Upper lobe of right lung (tissue), 1 donor: ENCODE data around the gene PLEKHO1. TPM values are rescaled to one million over a fixed set of nuclear protein-coding genes. Genes with fewer than 3 reads are reported as not detected.
"Not testable (repeated sequence)": the region's sequence is repeated elsewhere in the genome, so short reads cannot be mapped to it uniquely, and the experiment has no call there.

Experiments used
- ATAC-seq: fragments of 200-7000 bp; cut with Tn5 transposase; one replicate; pipeline ENCODE4 v1.9.1; 2020; ENCODE audit warnings: mild to moderate bottlenecking, moderate library complexity
- DNase-seq: peaks from one replicate; pipeline ENCODE4 v3.0.0-alpha.2; 2020
- H3K27ac ChIP-seq: fragments of 200-600 bp; one replicate; pipeline ENCODE4 v1.8.0; 2022
- H3K27me3 ChIP-seq: fragments of 200-600 bp; one replicate; pipeline ENCODE4 v1.8.0; 2022; ENCODE audit warnings: mild to moderate bottlenecking
- H3K36me3 ChIP-seq: fragments of 200-600 bp; one replicate; pipeline ENCODE4 v1.8.0; 2022
- H3K4me1 ChIP-seq: fragments of 200-600 bp; one replicate; pipeline ENCODE4 v1.8.0; 2022
- H3K4me3 ChIP-seq: fragments of 200-600 bp; one replicate; pipeline ENCODE4 v1.8.0; 2022; ENCODE audit warnings: mild to moderate bottlenecking
- H3K9me3 ChIP-seq: fragments of 200-600 bp; one replicate; pipeline ENCODE4 v1.8.0; 2022
- intact Hi-C: fragments of 100-400 bp; cut with DNase I; formaldehyde crosslinking; loops from one replicate; pipeline ENCODE4 v1.11.0; 2022
- total RNA-seq: library from RNA; stranded (reverse); fragmentation: NEBNext Ultra II Directional; extraction: Animal tissue kit (Norgen Biotek cat#: 25700); gene quantifications from one replicate; pipeline ENCODE4 v1.2.1, GENCODE V29; 2021
- TF ChIP-seq, protein P1 (sequence below): fragments of 200-600 bp; IDR thresholded peaks from one replicate; pipeline ENCODE4 v1.8.0; 2022; ENCODE audit warnings: antibody characterized with exemption
- donor health status: DM: no; HTN: yes; CAD: no; lungs with severe emphysema.

Gene PLEKHO1
- total RNA-seq, 1 donor from 2014 or later = 44.5 TPM

DNA sequence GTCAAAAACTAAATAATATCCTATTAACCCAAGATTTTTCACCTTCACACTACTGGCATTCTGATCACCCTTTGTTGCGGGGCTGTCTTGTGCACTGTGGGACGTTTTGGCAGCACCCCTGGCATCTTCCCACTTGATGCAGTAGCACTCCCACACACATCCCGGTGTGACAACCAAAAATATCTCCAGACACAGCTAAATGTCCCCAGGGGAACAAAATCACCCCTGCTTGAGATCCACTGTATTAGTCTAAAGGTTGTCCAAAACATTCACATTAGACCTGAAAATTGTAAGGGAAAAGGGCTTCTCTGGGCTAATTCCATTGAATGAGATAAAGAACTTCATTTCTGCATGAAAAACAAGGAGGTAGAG is 37.8 kb downstream of the PLEKHO1 start:
- H3K4me3 ChIP-seq = no peak overlapping the region
- DNase-seq (no peak), ATAC-seq (peak; percentile 12)
- no peaks in the 10 kb centered on the region for H3K27me3 ChIP-seq
- H3K9me3 ChIP-seq = no peaks in the 10 kb centered on the region
- peaks cover 9% of the 10 kb centered on the region for H3K4me1 ChIP-seq
- intact Hi-C loops = no loop called here
- no peaks in the 10 kb centered on the region for H3K36me3 ChIP-seq
- peak overlapping the region; percentile 45 for H3K27ac ChIP-seq
- TF ChIP-seq, protein P1, sequence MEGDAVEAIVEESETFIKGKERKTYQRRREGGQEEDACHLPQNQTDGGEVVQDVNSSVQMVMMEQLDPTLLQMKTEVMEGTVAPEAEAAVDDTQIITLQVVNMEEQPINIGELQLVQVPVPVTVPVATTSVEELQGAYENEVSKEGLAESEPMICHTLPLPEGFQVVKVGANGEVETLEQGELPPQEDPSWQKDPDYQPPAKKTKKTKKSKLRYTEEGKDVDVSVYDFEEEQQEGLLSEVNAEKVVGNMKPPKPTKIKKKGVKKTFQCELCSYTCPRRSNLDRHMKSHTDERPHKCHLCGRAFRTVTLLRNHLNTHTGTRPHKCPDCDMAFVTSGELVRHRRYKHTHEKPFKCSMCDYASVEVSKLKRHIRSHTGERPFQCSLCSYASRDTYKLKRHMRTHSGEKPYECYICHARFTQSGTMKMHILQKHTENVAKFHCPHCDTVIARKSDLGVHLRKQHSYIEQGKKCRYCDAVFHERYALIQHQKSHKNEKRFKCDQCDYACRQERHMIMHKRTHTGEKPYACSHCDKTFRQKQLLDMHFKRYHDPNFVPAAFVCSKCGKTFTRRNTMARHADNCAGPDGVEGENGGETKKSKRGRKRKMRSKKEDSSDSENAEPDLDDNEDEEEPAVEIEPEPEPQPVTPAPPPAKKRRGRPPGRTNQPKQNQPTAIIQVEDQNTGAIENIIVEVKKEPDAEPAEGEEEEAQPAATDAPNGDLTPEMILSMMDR = no peak

DNA sequence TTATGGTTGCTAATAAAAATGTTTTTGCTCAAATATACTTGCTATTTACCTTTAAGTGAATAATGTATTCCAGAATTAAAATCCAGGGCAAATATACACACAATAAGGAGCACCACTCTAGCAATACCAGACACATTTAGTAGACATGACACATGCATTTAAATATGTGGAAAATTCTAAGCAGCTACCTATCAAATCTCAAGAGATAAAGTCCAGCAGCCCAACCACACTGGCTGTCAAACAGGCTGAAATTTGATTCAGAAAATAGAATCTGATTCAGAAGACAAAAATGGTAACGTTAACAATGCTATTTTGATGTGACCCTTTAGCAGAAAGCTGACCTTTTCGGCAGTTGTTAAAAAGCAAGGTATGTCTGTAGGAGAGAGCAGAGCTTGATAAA is 42.3 kb downstream of the PLEKHO1 start:
- H3K27me3 ChIP-seq = no peaks in the 10 kb centered on the region
- H3K4me3 ChIP-seq = no peak overlapping the region
- no peaks in the 10 kb centered on the region for H3K9me3 ChIP-seq
- DNase-seq (no peak), ATAC-seq (peak; percentile 75)
- H3K27ac ChIP-seq = no peak overlapping the region
- TF ChIP-seq, protein P1 = no peak
- intact Hi-C loops = no loop called here
- H3K4me1 ChIP-seq = peaks cover 8% of the 10 kb centered on the region
- H3K36me3 ChIP-seq = no peaks in the 10 kb centered on the region

DNA sequence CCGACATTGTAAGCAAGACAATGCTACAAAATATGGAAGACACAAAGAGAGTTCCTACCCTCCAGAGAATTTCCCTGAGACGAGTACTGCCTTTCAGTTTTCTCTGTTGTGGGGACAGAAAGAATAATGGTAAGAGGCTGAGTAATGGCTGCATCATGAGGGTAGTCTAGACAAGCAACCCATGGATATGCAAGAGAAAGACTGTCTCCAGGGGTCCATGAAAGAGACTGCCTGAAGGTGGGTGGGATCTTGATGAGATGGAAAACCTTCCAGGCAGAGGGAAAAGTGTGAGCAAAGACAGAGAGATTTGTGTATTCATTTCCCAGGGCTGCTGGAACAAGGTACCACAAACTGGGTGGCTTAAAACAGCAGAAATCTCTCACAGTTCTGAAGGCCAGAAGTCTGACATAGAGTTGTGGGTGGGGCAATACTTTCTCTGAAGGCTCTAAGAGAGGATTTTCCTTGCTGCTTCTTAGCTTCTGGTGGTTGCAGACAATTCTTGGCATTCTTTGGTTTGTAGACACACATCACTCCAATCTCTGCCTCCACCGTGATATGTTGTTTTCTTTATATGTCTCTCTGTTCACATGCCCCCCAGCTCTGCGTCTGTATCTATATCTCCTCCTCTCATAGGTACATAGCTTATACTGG is 44.8 kb downstream of the PLEKHO1 start:
- H3K4me1 ChIP-seq = no peaks in the 10 kb centered on the region
- no peaks in the 10 kb centered on the region for H3K36me3 ChIP-seq
- H3K27me3 ChIP-seq = no peaks in the 10 kb centered on the region
- intact Hi-C loops = no loop called here
- no peak overlapping the region for H3K4me3 ChIP-seq
- DNase-seq = no peak
- no peak overlapping the region for H3K27ac ChIP-seq
- no peaks in the 10 kb centered on the region for H3K9me3 ChIP-seq
- TF ChIP-seq, protein P1 = no peak
- ATAC-seq = no peak

DNA sequence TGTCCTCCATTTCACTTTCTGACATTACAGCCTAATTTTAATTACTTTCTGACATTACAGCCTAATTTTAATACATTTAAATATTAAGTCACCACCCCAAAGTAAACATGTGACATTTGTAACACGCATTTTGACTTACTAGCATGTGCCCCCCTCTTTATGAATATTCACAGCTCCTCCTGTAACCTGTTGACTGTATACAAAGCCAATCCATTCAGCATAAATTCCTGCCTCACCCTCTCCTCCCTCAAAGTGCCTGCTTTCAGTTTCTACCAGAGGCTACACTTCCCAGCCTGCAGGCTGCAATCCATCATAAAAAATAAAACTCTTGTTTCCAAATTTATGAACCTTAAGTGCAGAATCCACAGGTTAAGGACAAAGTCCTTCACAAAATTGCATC is 46.7 kb downstream of the PLEKHO1 start:
- H3K27ac ChIP-seq = no peak overlapping the region
- H3K4me3 ChIP-seq = no peak overlapping the region
- TF ChIP-seq, protein P1 = no peak
- H3K9me3 ChIP-seq = no peaks in the 10 kb centered on the region
- intact Hi-C loops = no loop called here
- no peaks in the 10 kb centered on the region for H3K27me3 ChIP-seq
- no peak for DNase-seq
- H3K4me1 ChIP-seq = no peaks in the 10 kb centered on the region
- ATAC-seq = no peak
- H3K36me3 ChIP-seq = no peaks in the 10 kb centered on the region

DNA sequence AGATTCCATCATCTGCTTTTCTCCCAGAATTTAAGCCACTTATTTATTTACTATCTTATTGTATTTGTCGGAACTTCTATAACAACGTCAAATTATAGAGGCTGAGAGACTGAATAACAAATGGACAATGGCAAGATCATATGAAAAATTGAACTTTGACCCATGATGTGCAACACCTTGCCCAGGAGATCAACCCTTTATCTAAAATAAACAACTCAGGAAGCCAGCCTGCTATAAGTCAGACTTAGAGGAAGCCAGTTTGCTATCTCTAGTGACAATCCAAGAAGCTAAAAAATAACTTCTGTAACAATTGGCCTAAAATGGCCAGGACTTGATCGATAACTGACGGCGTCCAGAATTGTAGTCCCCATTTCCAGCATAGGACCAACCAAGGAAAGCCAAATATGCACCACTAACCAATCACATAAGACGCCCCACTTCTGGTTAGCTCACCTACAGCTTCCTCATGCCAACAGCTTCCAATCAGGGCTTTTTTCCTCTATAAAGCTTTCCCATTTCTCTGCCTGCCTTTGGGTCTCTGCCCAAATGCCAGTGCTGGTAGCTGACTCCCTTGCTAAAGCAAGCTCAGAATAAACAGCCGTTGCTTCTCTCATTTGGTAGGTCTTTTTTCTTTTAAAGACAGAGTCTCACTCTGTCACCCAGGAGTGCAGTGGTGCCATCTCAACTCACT is 57.7 kb downstream of the PLEKHO1 start:
- H3K4me1 ChIP-seq = no peaks in the 10 kb centered on the region
- no peak for ATAC-seq
- no peak overlapping the region for H3K27ac ChIP-seq

DNA sequence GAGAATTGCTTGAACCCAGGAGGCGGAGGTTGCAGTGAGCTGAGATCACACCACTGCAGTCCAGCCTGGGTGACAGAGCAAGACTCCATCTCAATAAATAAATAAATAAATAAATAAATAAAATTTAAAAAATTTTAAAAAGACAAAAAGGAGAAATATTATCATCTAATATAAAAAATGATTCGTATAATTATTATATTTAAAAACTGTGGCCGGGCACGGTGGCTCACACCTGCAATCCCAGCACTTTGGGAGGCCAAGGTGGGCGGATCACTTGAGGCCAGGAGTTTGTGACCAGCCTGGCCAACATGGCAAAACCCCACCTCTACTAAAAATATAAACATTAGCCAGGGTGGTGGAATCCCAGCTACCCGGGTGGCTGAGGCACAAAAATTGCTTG is 58.7 kb downstream of the PLEKHO1 start:
- H3K4me1 ChIP-seq, H3K4me3 ChIP-seq, H3K36me3 ChIP-seq, H3K27ac ChIP-seq, intact Hi-C loops, DNase-seq, ATAC-seq, H3K9me3 ChIP-seq, H3K27me3 ChIP-seq: not testable (repeated sequence)

More for the DNA sequence above, 57.7 kb downstream of the PLEKHO1 start:
- Histone ChIP-seq H3K27me3 (no peaks in the 10 kb centered on the region), H3K4me3 (no peak overlapping the region), H3K9me3 (no peaks in the 10 kb centered on the region), H3K36me3 (no peaks in the 10 kb centered on the region)
- intact Hi-C loops = no loop called here
- DNase-seq = no peak
- TF ChIP-seq, protein P1 = no peak

Other genes starting within 250 kb of the PLEKHO1 start
- 1.7 TPM for gene SV2A, start 232.1 kb upstream of the PLEKHO1 start, total RNA-seq
- gene SF3B4, start 222.1 kb upstream of the PLEKHO1 start, total RNA-seq = 44.5 TPM
- gene MTMR11, start 213.0 kb upstream of the PLEKHO1 start, total RNA-seq = 17.1 TPM
- 35.3 TPM for gene OTUD7B, start 139.2 kb upstream of the PLEKHO1 start, total RNA-seq
- gene VPS45, start 82.1 kb upstream of the PLEKHO1 start, total RNA-seq = 37.4 TPM
- 29.6 TPM for gene ANP32E, start 86.2 kb downstream of the PLEKHO1 start, total RNA-seq
- 0.55 TPM for gene CA14, start 107.9 kb downstream of the PLEKHO1 start, total RNA-seq
- gene APH1A, start 119.1 kb downstream of the PLEKHO1 start, total RNA-seq = 135 TPM
- 15.4 TPM for gene C1orf54, start 122.9 kb downstream of the PLEKHO1 start, total RNA-seq
- 10.6 TPM for gene CIART, start 132.6 kb downstream of the PLEKHO1 start, total RNA-seq
- 46.1 TPM for gene MRPS21, start 143.9 kb downstream of the PLEKHO1 start, total RNA-seq
- 53.4 TPM for gene PRPF3, start 171.6 kb downstream of the PLEKHO1 start, total RNA-seq
- 31.4 TPM for gene RPRD2, start 214.2 kb downstream of the PLEKHO1 start, total RNA-seq